WTC11 (cell line): ENCODE results near the gene PTGIS. TPM values are rescaled to one million over a fixed set of nuclear protein-coding genes. Genes with fewer than 3 reads are reported as not detected.

Experiments
- ATAC-seq: fragments of 200-7000 bp; cut with Tn5 transposase; 2 replicates; pipeline ENCODE4 v1.10.0; 2021; ENCODE audit warnings: mild to moderate bottlenecking, moderate library complexity
- CTCF ChIA-PET: fragments of 300-600 bp; sonication (Branson Sonifier 250); formaldehyde crosslinking; loops from one replicate; lab custom pipeline; 2021; ENCODE audit warnings: antibody characterized with exemption; lab: Charles Lee
- POLR2A ChIA-PET: fragments of 350-600 bp; sonication (Branson Sonifier 250); formaldehyde crosslinking; loops from one replicate; lab custom pipeline; 2021; ENCODE audit warnings: antibody characterized with exemption; lab: Charles Lee
- DNase-seq: peaks from one replicate; pipeline ENCODE4 v3.0.0; 2021; ENCODE audit warnings: low spot score
- H3K27ac Mint-ChIP-seq: 2 replicates; pipeline ENCODE4 v1.8.0; 2021; ENCODE audit warnings: mixed read lengths
- H3K27me3 Mint-ChIP-seq: 2 replicates; pipeline ENCODE4 v1.8.0; 2021; ENCODE audit warnings: low read depth, mild to moderate bottlenecking, moderate library complexity, mixed read lengths
- H3K36me3 Mint-ChIP-seq: 2 replicates; pipeline ENCODE4 v1.8.0; 2021; ENCODE audit warnings: mixed read lengths
- H3K4me1 Mint-ChIP-seq: 2 replicates; pipeline ENCODE4 v1.8.0; 2022; ENCODE audit warnings: mixed read lengths
- H3K4me3 Mint-ChIP-seq: 2 replicates; pipeline ENCODE4 v1.8.0; 2021; ENCODE audit warnings: mild to moderate bottlenecking, moderate library complexity, mixed read lengths
- H3K9me3 Mint-ChIP-seq: 2 replicates; pipeline ENCODE4 v1.8.0; 2021; ENCODE audit warnings: mixed read lengths
- MYBL2 ChIP-seq: sonication (generic); formaldehyde crosslinking; IDR thresholded peaks from 2 replicates; pipeline ENCODE4 v1.8.1; 2023; ENCODE audit warnings: mild to moderate bottlenecking, moderate library complexity, missing genetic modification reagents
- NFE2L1 ChIP-seq: sonication (generic); formaldehyde crosslinking; IDR thresholded peaks from 2 replicates; pipeline ENCODE4 v1.8.1; 2023; ENCODE audit warnings: missing genetic modification reagents
- SMAD3 ChIP-seq: sonication (generic); formaldehyde crosslinking; IDR thresholded peaks from 2 replicates; pipeline ENCODE4 v1.8.0; 2022; ENCODE audit warnings: missing genetic modification reagents, mild to moderate bottlenecking, borderline replicate concordance
- TCF7 ChIP-seq: sonication (generic); formaldehyde crosslinking; IDR thresholded peaks from 2 replicates; pipeline ENCODE4 v1.8.0; 2022; ENCODE audit warnings: mild to moderate bottlenecking, low read depth, missing genetic modification reagents, moderate library complexity
- USF2 ChIP-seq: sonication (generic); formaldehyde crosslinking; IDR thresholded peaks from 2 replicates; pipeline ENCODE4 v1.8.1; 2023; ENCODE audit warnings: mild to moderate bottlenecking, missing genetic modification reagents, moderate library complexity
- ZBTB21 ChIP-seq: sonication (generic); formaldehyde crosslinking; IDR thresholded peaks from 2 replicates; pipeline ENCODE4 v1.8.1; 2023; ENCODE audit warnings: mild to moderate bottlenecking, missing genetic modification reagents, borderline replicate concordance
- ZMAT4 ChIP-seq: fragments of 250-450 bp; sonication (Bioruptor Pico); IDR thresholded peaks from 2 replicates; pipeline ENCODE4 v1.9.0; 2021; ENCODE audit warnings: mild to moderate bottlenecking
- ZNF423 ChIP-seq: fragments of 250-450 bp; sonication (Bioruptor Pico); IDR thresholded peaks from 2 replicates; pipeline ENCODE4 v2.1.2; 2022; ENCODE audit warnings: mild to moderate bottlenecking, moderate library complexity
- total RNA-seq: library from RNA; stranded (reverse); gene quantifications from 3 replicates; pipeline ENCODE4 v1.2.3, GENCODE V29; 2021

PTGIS gene
- total RNA-seq, 1 experiment from 2014 or later, result 24.3 TPM

GRCh38 chr20:49455691-49456090, 112.2 kb downstream of the PTGIS start:
- peaks cover 4% of the 10 kb centered on the region; the same call in 1 of the 2 replicates for H3K27me3 Mint-ChIP-seq
- ChIA-PET CTCF (no interaction called here), POLR2A (no interaction called here)
- H3K9me3 Mint-ChIP-seq, result peaks cover 5% of the 10 kb centered on the region
- no peak overlapping the region for H3K27ac Mint-ChIP-seq
- H3K4me1 Mint-ChIP-seq, result peaks cover 4% of the 10 kb centered on the region
- DNase-seq, result no peak
- H3K4me3 Mint-ChIP-seq, result no peak overlapping the region
- no peaks in the 10 kb centered on the region for H3K36me3 Mint-ChIP-seq
- no peak for ATAC-seq
- no peak for TF ChIP-seq SMAD3 (CRISPR knock-in tag)
- TF ChIP-seq ZMAT4 (CRISPR knock-in tag), result no peak
- no peak for TF ChIP-seq TCF7 (CRISPR knock-in tag)
- no peak for TF ChIP-seq USF2 (CRISPR knock-in tag)
- TF ChIP-seq NFE2L1 (CRISPR knock-in tag), result no peak
- TF ChIP-seq ZNF423 (CRISPR knock-in tag), result no peak
- no peak for TF ChIP-seq ZBTB21
- no peak for TF ChIP-seq MYBL2 (CRISPR knock-in tag)

Other genes with a start within 250 kb of the PTGIS start
- gene KCNB1, start 85.5 kb downstream of the PTGIS start, total RNA-seq, result 1.1 to 1.5 TPM (median 1.1 TPM) in 3 replicates
- 62.4 to 71.5 TPM (median 69.4 TPM) in 3 replicates for gene B4GALT5, start 145.7 kb upstream of the PTGIS start, total RNA-seq
- 6.3 to 6.5 TPM (median 6.5 TPM) in 3 replicates for gene SLC9A8, start 244.7 kb upstream of the PTGIS start, total RNA-seq